HG03025 (cell line): Measurements from ENCODE around the gene OR5W2.
"Not testable (repeated sequence)": the region's sequence is repeated elsewhere in the genome, so short reads cannot be mapped to it uniquely, and the experiment has no call there.

Experiments
- ATAC-seq: cut with Tn5 transposase; IDR thresholded peaks from one replicate; pipeline ENCODE4 v1.9.1; 2021; ENCODE audit warnings: mild to moderate bottlenecking, moderate library complexity; ENCODE audit not compliant: unreplicated experiment, low FRiP score

The OR5W2 gene

GRCh38 chr11:55914482-55914881, at the start of gene OR5W2:
TSS of gene OR5W2 (minus strand) at chr11:55914582. CDS start at chr11:55914582, 0 bp downstream.
- no peak for ATAC-seq

- ATAC-seq = no peak
Observed at GRCh38 chr11:55956521-55956920, 42.1 kb upstream of the OR5W2 start.

GRCh38 chr11:55949330-55949729, 34.9 kb upstream of the OR5W2 start:
- ATAC-seq = no peak

GRCh38 chr11:55942785-55943392, 28.5 kb upstream of the OR5W2 start:
- ATAC-seq = no peak

GRCh38 chr11:55936300-55936699, 21.9 kb upstream of the OR5W2 start, which contains the start of gene OR5I1:
TSS of gene OR5I1 (minus strand) at chr11:55936400. CDS start at chr11:55936400, 0 bp downstream.
- no peak for ATAC-seq

GRCh38 chr11:55920537-55920936, 6.2 kb upstream of the OR5W2 start:
- ATAC-seq = no peak

- ATAC-seq = no peak
Observed at GRCh38 chr11:55902308-55902707, 12.1 kb downstream of the OR5W2 start.

GRCh38 chr11:55895216-55895615, 19.2 kb downstream of the OR5W2 start:
- ATAC-seq = no peak

GRCh38 chr11:55885481-55885880, 28.9 kb downstream of the OR5W2 start:
- ATAC-seq = not testable (repeated sequence)

GRCh38 chr11:55884995-55885394, 29.4 kb downstream of the OR5W2 start:
- not testable (repeated sequence) for ATAC-seq

- not testable (repeated sequence) for ATAC-seq
Observed at GRCh38 chr11:55882997-55883396, 31.4 kb downstream of the OR5W2 start, which contains the start of gene TRIM51. TSS of gene TRIM51 (plus strand) at chr11:55883297. CDS start at chr11:55885429, 2,132 bp downstream.

- ATAC-seq = not testable (repeated sequence)
Observed at GRCh38 chr11:55873146-55873545, 41.2 kb downstream of the OR5W2 start.

- ATAC-seq = not testable (repeated sequence)
Observed at GRCh38 chr11:55872731-55873130, 41.7 kb downstream of the OR5W2 start.

- not testable (repeated sequence) for ATAC-seq
Observed at GRCh38 chr11:55867354-55867753, 47.0 kb downstream of the OR5W2 start.
